ENCODE data around the gene GALNT6.

Gene GALNT6

DNA sequence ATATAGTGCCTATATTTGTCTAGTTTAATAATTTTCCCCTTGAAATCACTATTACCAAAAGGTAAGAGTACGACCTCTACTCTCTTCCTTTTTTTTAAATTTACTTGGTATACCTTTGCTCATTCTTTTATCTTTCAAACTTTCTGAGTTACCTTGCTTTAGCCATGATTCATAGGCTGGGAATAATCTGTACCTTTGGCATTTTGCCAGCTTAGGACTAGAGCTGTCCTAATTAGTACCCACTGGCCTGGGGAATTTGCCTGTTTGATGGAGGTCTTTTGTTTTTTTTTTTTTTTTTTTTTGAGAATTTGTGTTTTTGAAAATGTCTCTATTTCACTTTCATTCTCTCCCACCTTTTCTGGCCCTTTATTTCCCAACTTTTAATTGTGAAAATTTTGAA lies 24.7 kb upstream of the GALNT6 start:
- TF ChIP-seq, protein P1, sequence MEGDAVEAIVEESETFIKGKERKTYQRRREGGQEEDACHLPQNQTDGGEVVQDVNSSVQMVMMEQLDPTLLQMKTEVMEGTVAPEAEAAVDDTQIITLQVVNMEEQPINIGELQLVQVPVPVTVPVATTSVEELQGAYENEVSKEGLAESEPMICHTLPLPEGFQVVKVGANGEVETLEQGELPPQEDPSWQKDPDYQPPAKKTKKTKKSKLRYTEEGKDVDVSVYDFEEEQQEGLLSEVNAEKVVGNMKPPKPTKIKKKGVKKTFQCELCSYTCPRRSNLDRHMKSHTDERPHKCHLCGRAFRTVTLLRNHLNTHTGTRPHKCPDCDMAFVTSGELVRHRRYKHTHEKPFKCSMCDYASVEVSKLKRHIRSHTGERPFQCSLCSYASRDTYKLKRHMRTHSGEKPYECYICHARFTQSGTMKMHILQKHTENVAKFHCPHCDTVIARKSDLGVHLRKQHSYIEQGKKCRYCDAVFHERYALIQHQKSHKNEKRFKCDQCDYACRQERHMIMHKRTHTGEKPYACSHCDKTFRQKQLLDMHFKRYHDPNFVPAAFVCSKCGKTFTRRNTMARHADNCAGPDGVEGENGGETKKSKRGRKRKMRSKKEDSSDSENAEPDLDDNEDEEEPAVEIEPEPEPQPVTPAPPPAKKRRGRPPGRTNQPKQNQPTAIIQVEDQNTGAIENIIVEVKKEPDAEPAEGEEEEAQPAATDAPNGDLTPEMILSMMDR (conservative IDR thresholded peaks at IDR 0.05), result no peak
- TF ChIP-seq ZFX (IDR thresholded peaks at IDR 0.05), result no peak

DNA sequence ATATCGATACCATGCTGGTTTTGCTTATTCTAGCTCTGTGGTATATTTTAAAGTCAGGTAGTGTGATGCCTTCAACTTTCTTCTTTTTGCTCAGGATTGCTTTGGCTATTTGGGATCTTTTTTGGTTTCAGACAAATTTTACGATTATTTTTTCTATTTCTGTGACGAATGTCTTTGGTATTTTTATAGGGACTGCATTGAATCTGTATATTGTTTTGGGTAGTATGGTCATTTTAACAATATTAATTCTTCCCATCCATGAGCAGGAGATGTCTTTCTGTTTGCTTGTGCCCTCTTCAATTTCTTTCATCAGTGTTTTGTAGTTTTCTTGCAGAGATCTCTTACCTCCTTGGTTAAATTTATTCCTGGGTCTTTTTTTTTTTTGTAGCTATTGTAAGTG lies 22.6 kb upstream of the GALNT6 start:
- no peak for TF ChIP-seq ZFX (IDR thresholded peaks at IDR 0.05)
- TF ChIP-seq, protein P1 (conservative IDR thresholded peaks at IDR 0.05), result no peak
- H3K27ac ChIP-seq, result no peak overlapping the region

More for the DNA sequence above, 24.7 kb upstream of the GALNT6 start:
- H3K27ac ChIP-seq, result no peak overlapping the region

DNA sequence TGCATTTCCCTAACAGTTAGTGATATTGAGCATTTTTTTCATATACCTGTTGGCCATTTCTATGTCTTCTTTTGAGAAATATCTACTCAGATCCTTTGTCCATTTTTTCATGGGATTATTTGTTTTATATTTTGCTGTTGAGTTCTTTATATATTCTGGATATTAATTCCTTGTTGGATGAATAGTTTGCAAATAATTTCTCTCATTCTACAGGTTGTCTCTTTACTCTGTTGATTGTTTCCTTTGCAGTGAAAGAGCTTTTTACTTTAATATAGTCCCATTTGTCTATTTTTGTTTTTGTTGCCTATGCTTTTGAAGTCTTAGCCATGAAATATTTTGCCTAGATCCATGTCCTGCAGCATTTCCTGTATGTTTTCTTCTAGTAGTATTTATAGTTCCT lies 21.9 kb upstream of the GALNT6 start:
- H3K27ac ChIP-seq, result no peak overlapping the region
- TF ChIP-seq, protein P1 (conservative IDR thresholded peaks at IDR 0.05), result no peak
- no peak for TF ChIP-seq ZFX (IDR thresholded peaks at IDR 0.05)

DNA sequence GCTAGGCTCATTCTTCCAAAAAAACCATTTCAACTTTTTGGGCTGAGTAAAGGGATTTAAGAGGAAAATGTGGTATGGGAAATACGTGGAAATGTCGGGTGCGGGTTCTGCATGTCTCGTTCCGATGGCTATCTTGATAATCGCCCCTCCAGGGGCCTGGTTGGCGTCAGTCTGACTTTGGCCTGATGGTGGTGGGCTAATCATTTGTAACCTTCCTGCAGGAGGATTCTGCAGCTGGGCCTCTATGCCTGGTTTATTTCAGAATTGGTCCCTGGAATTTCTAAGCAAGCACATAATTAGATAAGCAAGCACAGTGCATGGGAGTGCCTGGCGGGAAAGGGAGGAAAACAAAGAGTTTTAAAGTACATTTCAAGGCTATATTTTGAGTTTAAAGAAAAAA lies 18.6 kb upstream of the GALNT6 start:
- TF ChIP-seq, protein P1 (conservative IDR thresholded peaks at IDR 0.05), result no peak
- no peak for TF ChIP-seq ZFX (IDR thresholded peaks at IDR 0.05)
- no peak overlapping the region for H3K27ac ChIP-seq

DNA sequence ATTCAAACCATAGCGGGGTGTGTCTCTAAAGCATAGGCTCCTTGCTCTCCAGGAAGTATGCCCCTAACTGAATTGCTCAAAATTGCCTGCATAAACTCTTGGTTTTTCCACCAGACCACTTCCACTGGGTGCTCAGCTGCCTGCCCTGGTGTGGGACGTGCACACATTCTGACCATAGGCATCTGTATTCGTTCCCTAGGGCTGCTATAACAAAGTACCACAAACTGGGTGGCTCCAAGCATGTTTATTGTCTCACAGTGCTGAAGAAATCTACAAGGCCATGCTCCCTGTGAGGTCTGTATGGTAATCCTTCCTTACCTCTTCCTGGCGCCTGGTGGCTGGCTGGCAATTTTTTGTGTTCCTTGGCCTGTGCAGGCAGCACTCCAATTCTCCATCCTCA lies 16.4 kb upstream of the GALNT6 start:
- TF ChIP-seq, protein P1 (conservative IDR thresholded peaks at IDR 0.05), result no peak
- no peak for TF ChIP-seq ZFX (IDR thresholded peaks at IDR 0.05)
- H3K27ac ChIP-seq, result no peak overlapping the region

DNA sequence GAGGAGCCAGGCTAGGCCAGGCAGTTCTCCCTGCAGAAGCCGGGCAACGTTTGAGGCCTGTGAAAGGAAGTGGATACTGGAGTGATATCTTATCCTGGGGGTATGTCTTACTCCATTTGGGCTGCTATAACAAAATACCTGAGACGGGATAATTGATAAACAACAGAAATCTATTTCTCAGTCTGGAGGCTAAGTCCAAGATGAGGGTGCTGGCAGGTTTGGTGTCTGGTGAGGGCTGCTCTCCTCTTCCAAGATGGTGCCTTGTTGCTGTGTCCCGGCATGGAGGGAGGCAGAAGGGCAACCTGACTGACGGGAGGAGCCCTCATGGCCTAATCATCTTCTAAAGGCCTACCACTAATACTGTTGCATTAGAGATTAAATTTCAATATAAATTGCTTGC lies 15.7 kb upstream of the GALNT6 start:
- H3K27ac ChIP-seq, result no peak overlapping the region
- TF ChIP-seq, protein P1 (conservative IDR thresholded peaks at IDR 0.05), result no peak
- no peak for TF ChIP-seq ZFX (IDR thresholded peaks at IDR 0.05)

DNA sequence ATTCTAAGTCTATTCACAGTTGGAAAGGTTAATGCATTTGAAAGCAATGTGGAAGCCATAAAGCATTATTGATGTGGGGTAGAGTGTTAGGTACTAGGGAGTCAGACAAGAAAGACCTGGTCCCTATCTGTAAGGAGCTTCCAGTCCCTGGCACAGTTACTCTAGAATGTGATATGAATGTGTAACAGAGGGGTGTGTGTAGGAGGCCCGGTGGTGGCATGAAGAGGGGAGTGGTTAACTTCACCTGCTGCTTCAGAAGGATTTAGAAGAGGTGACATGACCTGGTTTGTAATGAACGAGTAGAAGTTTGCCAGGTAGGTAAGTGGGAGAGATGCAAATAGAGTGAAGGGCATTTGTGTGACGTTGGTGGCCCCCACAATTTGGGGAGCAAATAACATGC lies 15.1 kb upstream of the GALNT6 start:
- H3K27ac ChIP-seq, result no peak overlapping the region; the same call in 1 of the 2 replicates
- TF ChIP-seq, protein P1 (conservative IDR thresholded peaks at IDR 0.05), result no peak
- no peak for TF ChIP-seq ZFX (IDR thresholded peaks at IDR 0.05)

Data from C4-2B (cell line).